GM21717 (cell line): Measurements from ENCODE around the gene TXNDC11.

Source experiments
- ATAC-seq: cut with Tn5 transposase; IDR thresholded peaks from one replicate; pipeline ENCODE4 v1.9.1; 2021; ENCODE audit warnings: mild to moderate bottlenecking, moderate library complexity; ENCODE audit not compliant: unreplicated experiment

TXNDC11 gene

GRCh38 chr16:11633113-11633512 is 109.5 kb downstream of the TXNDC11 start:
- no peak for ATAC-seq

GRCh38 chr16:11632455-11632939 is 110.2 kb downstream of the TXNDC11 start:
- ATAC-seq, result no peak

GRCh38 chr16:11631214-11631613 is 111.4 kb downstream of the TXNDC11 start:
- no peak for ATAC-seq

- ATAC-seq, result no peak
Measured at GRCh38 chr16:11630768-11631056, 111.9 kb downstream of the TXNDC11 start.

GRCh38 chr16:11630046-11630767 is 112.5 kb downstream of the TXNDC11 start:
- ATAC-seq, result no peak
